ENCODE measurements around the gene KIF13A. TPM values are rescaled to one million over a fixed set of nuclear protein-coding genes. Genes with fewer than 3 reads are reported as not detected.

The KIF13A gene
- total RNA-seq, 1 donor from 2014 or later: 38.4 TPM

DNA sequence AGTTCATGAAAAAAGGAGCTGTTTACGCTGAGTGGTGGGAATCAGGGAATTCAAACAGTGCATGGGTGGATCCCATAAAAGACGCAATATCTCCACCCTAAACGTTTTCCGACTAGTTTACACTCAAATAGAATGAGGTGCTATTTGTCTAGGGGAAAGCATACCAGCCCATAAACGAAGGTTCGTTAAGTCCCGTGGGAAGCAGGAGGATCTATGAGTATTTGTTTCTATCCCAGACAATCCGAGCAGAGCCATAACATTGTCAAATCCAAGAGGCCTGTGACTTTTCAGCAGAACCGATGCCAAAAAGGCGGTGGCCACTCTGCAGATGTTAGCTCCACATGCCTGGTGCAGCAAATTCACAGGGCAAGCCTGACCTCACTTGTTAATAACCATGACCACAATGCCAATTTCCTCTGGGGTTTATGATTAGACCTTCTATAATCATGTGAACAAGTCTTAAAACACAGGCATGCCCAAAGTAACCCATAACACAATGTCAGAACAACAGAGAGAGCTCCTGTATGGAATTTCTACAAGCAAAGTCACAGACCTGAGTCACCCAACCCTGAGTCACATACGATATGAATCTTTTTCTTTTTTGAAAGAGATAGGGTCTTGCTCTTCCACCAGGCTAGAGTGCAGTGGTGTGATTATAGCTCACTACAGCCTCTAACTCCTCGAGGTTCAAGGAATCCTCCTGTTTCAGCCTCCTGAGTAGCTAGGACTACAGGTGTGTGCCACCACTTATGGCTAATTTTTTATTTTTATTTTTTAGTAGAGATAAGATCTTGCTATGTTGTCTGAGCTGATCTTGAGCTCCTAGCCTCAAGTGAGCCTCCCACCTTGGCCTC lies 123.3 kb downstream of the KIF13A start:
- no peaks in the 10 kb centered on the region for H3K27me3 Mint-ChIP-seq (ENCODE audit: low read depth, unreplicated experiment)
- peak; percentile 88 for DNase-seq (ENCODE audit: low read depth)
- Histone ChIP-seq H2AFZ (ENCODE audit: low read depth, low read length) (no peak overlapping the region), H3K27me3 (ENCODE audit: insufficient read depth, low read length) (no peaks in the 10 kb centered on the region), H4K20me1 (ENCODE audit: insufficient read depth, low read length) (no peaks in the 10 kb centered on the region), H3K79me2 (ENCODE audit: insufficient read depth, low read length) (peaks cover 3% of the 10 kb centered on the region), H3K27ac (ENCODE audit: low read depth, low read length) (peak overlapping the region; percentile 91), H3K36me3 (ENCODE audit: insufficient read depth, low read length) (no peaks in the 10 kb centered on the region), H3K4me2 (ENCODE audit: low read length) (peak overlapping the region; percentile 53), H3K9me3 (ENCODE audit: insufficient read depth, low read depth, low read length) (no peaks in the 10 kb centered on the region), H3K4me3 (ENCODE audit: insufficient read depth, low read depth, low read length) (no peak overlapping the region), H3K9ac (ENCODE audit: low read length) (peak overlapping the region; percentile 67), H3K4me1 (ENCODE audit: insufficient read depth, low read length) (peaks cover 49% of the 10 kb centered on the region)
- peak overlapping the region; percentile 46 for H3K4me3 Mint-ChIP-seq (ENCODE audit: unreplicated experiment)
- H3K4me1 Mint-ChIP-seq (ENCODE audit: low read depth, unreplicated experiment): peaks cover 42% of the 10 kb centered on the region
- peak; percentile 71 for FAIRE-seq
- H3K27ac Mint-ChIP-seq (ENCODE audit: unreplicated experiment): peak overlapping the region; percentile 92
- H3K9me3 Mint-ChIP-seq (ENCODE audit: unreplicated experiment): no peaks in the 10 kb centered on the region
- no peaks in the 10 kb centered on the region for H3K36me3 Mint-ChIP-seq (ENCODE audit: low read depth, unreplicated experiment)
- TF ChIP-seq EZH2 (IDR thresholded peaks at IDR 0.05; ENCODE audit: insufficient read depth, low read length): no peak
- TF ChIP-seq, protein P1, sequence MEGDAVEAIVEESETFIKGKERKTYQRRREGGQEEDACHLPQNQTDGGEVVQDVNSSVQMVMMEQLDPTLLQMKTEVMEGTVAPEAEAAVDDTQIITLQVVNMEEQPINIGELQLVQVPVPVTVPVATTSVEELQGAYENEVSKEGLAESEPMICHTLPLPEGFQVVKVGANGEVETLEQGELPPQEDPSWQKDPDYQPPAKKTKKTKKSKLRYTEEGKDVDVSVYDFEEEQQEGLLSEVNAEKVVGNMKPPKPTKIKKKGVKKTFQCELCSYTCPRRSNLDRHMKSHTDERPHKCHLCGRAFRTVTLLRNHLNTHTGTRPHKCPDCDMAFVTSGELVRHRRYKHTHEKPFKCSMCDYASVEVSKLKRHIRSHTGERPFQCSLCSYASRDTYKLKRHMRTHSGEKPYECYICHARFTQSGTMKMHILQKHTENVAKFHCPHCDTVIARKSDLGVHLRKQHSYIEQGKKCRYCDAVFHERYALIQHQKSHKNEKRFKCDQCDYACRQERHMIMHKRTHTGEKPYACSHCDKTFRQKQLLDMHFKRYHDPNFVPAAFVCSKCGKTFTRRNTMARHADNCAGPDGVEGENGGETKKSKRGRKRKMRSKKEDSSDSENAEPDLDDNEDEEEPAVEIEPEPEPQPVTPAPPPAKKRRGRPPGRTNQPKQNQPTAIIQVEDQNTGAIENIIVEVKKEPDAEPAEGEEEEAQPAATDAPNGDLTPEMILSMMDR (IDR thresholded peaks at IDR 0.05; ENCODE audit: insufficient read depth, low read depth, low read length): no peak

DNA sequence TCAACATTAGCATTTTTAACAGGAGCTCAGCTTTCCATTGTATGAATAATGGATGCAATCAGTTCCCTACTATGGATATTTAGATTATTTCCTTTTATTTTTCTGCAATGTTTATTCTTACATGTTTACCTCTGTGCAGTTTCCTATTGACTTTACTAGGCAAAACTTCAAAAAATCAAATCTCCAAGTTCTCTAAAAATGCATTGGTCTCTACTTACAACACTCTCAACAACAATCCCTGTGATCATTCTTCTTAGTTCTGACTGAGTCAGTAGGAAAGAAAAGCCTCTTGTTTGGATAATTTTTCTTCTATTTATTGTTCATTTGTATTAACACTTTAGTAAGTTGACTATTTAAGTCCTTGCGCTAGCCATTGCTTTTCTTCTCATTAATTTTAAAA lies 126.1 kb downstream of the KIF13A start:
- no peak overlapping the region for H3K27ac Mint-ChIP-seq (ENCODE audit: unreplicated experiment)
- peaks cover 3% of the 10 kb centered on the region for H3K36me3 Mint-ChIP-seq (ENCODE audit: low read depth, unreplicated experiment)
- FAIRE-seq: no peak

More for the DNA sequence above, 126.1 kb downstream of the KIF13A start:
- no peaks in the 10 kb centered on the region for H3K27me3 ChIP-seq (ENCODE audit: insufficient read depth, low read length)
- H3K9ac ChIP-seq (ENCODE audit: low read length): no peak overlapping the region
- H3K79me2 ChIP-seq (ENCODE audit: insufficient read depth, low read length): peaks cover 3% of the 10 kb centered on the region
- H2AFZ ChIP-seq (ENCODE audit: low read depth, low read length): no peak overlapping the region
- H3K27me3 Mint-ChIP-seq (ENCODE audit: low read depth, unreplicated experiment): no peaks in the 10 kb centered on the region
- H3K4me1 ChIP-seq (ENCODE audit: insufficient read depth, low read length): peaks cover 30% of the 10 kb centered on the region
- no peak for TF ChIP-seq EZH2 (IDR thresholded peaks at IDR 0.05; ENCODE audit: insufficient read depth, low read length)
- TF ChIP-seq, protein P1 (IDR thresholded peaks at IDR 0.05; ENCODE audit: insufficient read depth, low read depth, low read length): no peak
- H3K4me3 Mint-ChIP-seq (ENCODE audit: unreplicated experiment): no peak overlapping the region
- H3K4me1 Mint-ChIP-seq (ENCODE audit: low read depth, unreplicated experiment): peaks cover 28% of the 10 kb centered on the region
- H4K20me1 ChIP-seq (ENCODE audit: insufficient read depth, low read length): no peaks in the 10 kb centered on the region
- no peak overlapping the region for H3K27ac ChIP-seq (ENCODE audit: low read depth, low read length)
- H3K4me2 ChIP-seq (ENCODE audit: low read length): no peak overlapping the region
- H3K4me3 ChIP-seq (ENCODE audit: insufficient read depth, low read depth, low read length): no peak overlapping the region
- no peaks in the 10 kb centered on the region for H3K9me3 Mint-ChIP-seq (ENCODE audit: unreplicated experiment)
- H3K36me3 ChIP-seq (ENCODE audit: insufficient read depth, low read length): no peaks in the 10 kb centered on the region
- no peak for DNase-seq (ENCODE audit: low read depth)
- no peaks in the 10 kb centered on the region for H3K9me3 ChIP-seq (ENCODE audit: insufficient read depth, low read depth, low read length)
